Activated T-cell treated with anti-CD3 and anti-CD28 coated beads, Interleukin-2, amount 50 U/mL, for 4 hours (primary cell): ENCODE data around the gene NUBP2. TPM values are rescaled to one million over a fixed set of nuclear protein-coding genes. Genes with fewer than 3 reads are reported as not detected.

Experiments
- ATAC-seq, 2 donors: fragments of 200-7000 bp; cut with Tn5 transposase; one replicate each; pipeline ENCODE4 v1.10.0; 2021
- DNase-seq: peaks from one replicate; pipeline ENCODE4 v3.0.0-alpha.2; 2020
- H3K27me3 Mint-ChIP-seq: one replicate; pipeline ENCODE4 v1.8.0; 2021; ENCODE audit warnings: low read depth, mixed read lengths
- H3K36me3 Mint-ChIP-seq: one replicate; pipeline ENCODE4 v1.8.0; 2022; ENCODE audit warnings: mixed read lengths; ENCODE audit not compliant: insufficient read depth
- H3K4me1 Mint-ChIP-seq: one replicate; pipeline ENCODE4 v1.8.0; 2021; ENCODE audit warnings: low read depth, mixed read lengths
- H3K4me3 Mint-ChIP-seq: one replicate; pipeline ENCODE4 v1.8.0; 2021; ENCODE audit warnings: mild to moderate bottlenecking, moderate library complexity, mixed read lengths
- H3K9me3 Mint-ChIP-seq: one replicate; pipeline ENCODE4 v1.8.0; 2021; ENCODE audit warnings: mixed read lengths
- total RNA-seq, 3 donors: library from RNA; stranded (reverse); gene quantifications; one replicate each; pipeline ENCODE4 v1.2.1, GENCODE V29; 2021

The NUBP2 gene
- total RNA-seq, 3 donors from 2014 or later = 85.7 to 101 (median 94.7) TPM

- no peaks in the 10 kb centered on the region for H3K36me3 Mint-ChIP-seq
- no peak for DNase-seq
- H3K4me1 Mint-ChIP-seq = peaks cover 36% of the 10 kb centered on the region
- H3K4me3 Mint-ChIP-seq = peak overlapping the region; percentile 81
- H3K9me3 Mint-ChIP-seq = no peaks in the 10 kb centered on the region
- H3K27me3 Mint-ChIP-seq = no peaks in the 10 kb centered on the region
- no peak for ATAC-seq
Measured at GRCh38 chr16:1825381-1825863, 42.7 kb downstream of the NUBP2 start.

- H3K9me3 Mint-ChIP-seq = no peaks in the 10 kb centered on the region
- ATAC-seq (peak; percentile 82 to 86), DNase-seq (peak; percentile 59)
- peaks cover 4% of the 10 kb centered on the region for H3K36me3 Mint-ChIP-seq
- H3K27me3 Mint-ChIP-seq = no peaks in the 10 kb centered on the region
- peak overlapping the region; percentile 81 for H3K4me3 Mint-ChIP-seq
- peaks cover 36% of the 10 kb centered on the region for H3K4me1 Mint-ChIP-seq
Measured at GRCh38 chr16:1825864-1826690, 43.3 kb downstream of the NUBP2 start.

- peak; percentile 86 to 88 for ATAC-seq
- peaks cover 36% of the 10 kb centered on the region for H3K4me1 Mint-ChIP-seq
Measured at GRCh38 chr16:1826691-1827573, 44.2 kb downstream of the NUBP2 start, which contains the start of the genes FAHD1 and HAGH. Gene FAHD1, plus strand, starts transcription at chr16:1827206. Its CDS starts 33 bp downstream, at chr16:1827239. Gene HAGH, minus strand, starts transcription at chr16:1826825. Its CDS starts 38 bp downstream, at chr16:1826787.

GRCh38 chr16:1828645-1829410 lies 46.1 kb downstream of the NUBP2 start:
- DNase-seq (no peak), ATAC-seq (no peak)
- H3K4me3 Mint-ChIP-seq = peak overlapping the region; percentile 94
- H3K9me3 Mint-ChIP-seq = no peaks in the 10 kb centered on the region
- peaks cover 33% of the 10 kb centered on the region for H3K4me1 Mint-ChIP-seq
- H3K36me3 Mint-ChIP-seq = peaks cover 6% of the 10 kb centered on the region
- no peaks in the 10 kb centered on the region for H3K27me3 Mint-ChIP-seq

More at GRCh38 chr16:1826691-1827573, 44.2 kb downstream of the NUBP2 start, which contains the start of the genes FAHD1 and HAGH:
- peak; percentile 85 for DNase-seq
- no peaks in the 10 kb centered on the region for H3K9me3 Mint-ChIP-seq
- H3K27me3 Mint-ChIP-seq = no peaks in the 10 kb centered on the region
- peaks cover 4% of the 10 kb centered on the region for H3K36me3 Mint-ChIP-seq
- H3K4me3 Mint-ChIP-seq = peak within 1 kb of the TSS; percentile 94

GRCh38 chr16:1830213-1830612 lies 47.5 kb downstream of the NUBP2 start:
- Mint-ChIP-seq H3K36me3 (peaks cover 6% of the 10 kb centered on the region), H3K4me3 (no peak overlapping the region)

GRCh38 chr16:1831186-1832075 lies 48.7 kb downstream of the NUBP2 start:
- H3K4me3 Mint-ChIP-seq = no peak overlapping the region
- H3K27me3 Mint-ChIP-seq = no peaks in the 10 kb centered on the region
- peaks cover 6% of the 10 kb centered on the region for H3K36me3 Mint-ChIP-seq
- ATAC-seq (no peak), DNase-seq (no peak)
- no peaks in the 10 kb centered on the region for H3K9me3 Mint-ChIP-seq
- peaks cover 17% of the 10 kb centered on the region for H3K4me1 Mint-ChIP-seq

More at GRCh38 chr16:1830213-1830612, 47.5 kb downstream of the NUBP2 start:
- no peak for DNase-seq
- ATAC-seq = no peak
- no peaks in the 10 kb centered on the region for H3K27me3 Mint-ChIP-seq
- peaks cover 24% of the 10 kb centered on the region for H3K4me1 Mint-ChIP-seq
- no peaks in the 10 kb centered on the region for H3K9me3 Mint-ChIP-seq

GRCh38 chr16:1832838-1833454 lies 50.2 kb downstream of the NUBP2 start:
- H3K4me1 Mint-ChIP-seq = peaks cover 10% of the 10 kb centered on the region
- no peak overlapping the region for H3K4me3 Mint-ChIP-seq
- H3K9me3 Mint-ChIP-seq = no peaks in the 10 kb centered on the region
- no peaks in the 10 kb centered on the region for H3K27me3 Mint-ChIP-seq
- ATAC-seq (peak in 1 of 2 donors; percentile 23), DNase-seq (no peak)
- peaks cover 6% of the 10 kb centered on the region for H3K36me3 Mint-ChIP-seq

- peaks cover 5% of the 10 kb centered on the region for H3K4me1 Mint-ChIP-seq
- no peak overlapping the region for H3K4me3 Mint-ChIP-seq
- peaks cover 6% of the 10 kb centered on the region for H3K36me3 Mint-ChIP-seq
- H3K9me3 Mint-ChIP-seq = no peaks in the 10 kb centered on the region
- no peaks in the 10 kb centered on the region for H3K27me3 Mint-ChIP-seq
- ATAC-seq (no peak), DNase-seq (no peak)
Measured at GRCh38 chr16:1834096-1834495, 51.3 kb downstream of the NUBP2 start.

Other genes starting within 250 kb of the NUBP2 start
- 10 to 100 TPM; 11.7 to 16.7 (median 16.2) TPM for gene TMEM204, start 249.3 kb upstream of the NUBP2 start, total RNA-seq
- gene IFT140, start 170.9 kb upstream of the NUBP2 start, total RNA-seq = 1 to 10 TPM; 5.8 to 9.1 (median 7.2) TPM
- gene CRAMP1, start 170.6 kb upstream of the NUBP2 start, total RNA-seq = 10 to 100 TPM; 19.1 to 22.9 (median 22.1) TPM
- 10 to 100 TPM; 89.2 to 96.4 (median 92.4) TPM for gene JPT2, start 104.7 kb upstream of the NUBP2 start, total RNA-seq
- 10 to 100 TPM; 76.3 to 89.4 (median 78.1) TPM for gene MAPK8IP3, start 76.8 kb upstream of the NUBP2 start, total RNA-seq
- 10 to 100 TPM; 37.2 to 37.6 (median 37.4) TPM for gene NME3, start 11.4 kb upstream of the NUBP2 start, total RNA-seq
- gene EME2, start 10.2 kb upstream of the NUBP2 start, total RNA-seq = 10 to 100 TPM; 30.4 to 39.1 (median 35.7) TPM
- gene MRPS34, start 9.8 kb upstream of the NUBP2 start, total RNA-seq = 100 to 1,000 TPM; 223 to 288 (median 265) TPM
- gene SPSB3, start 389 bp upstream of the NUBP2 start, total RNA-seq = 10 to 100 TPM; 15.5 to 20.8 (median 16.8) TPM
- under 1 TPM in 1 of 3 donors, not detected in 2; 0.18 TPM for gene IGFALS, start 10.7 kb downstream of the NUBP2 start, total RNA-seq
- 10 to 100 TPM; 34.4 to 45.9 (median 35.3) TPM for gene HAGH, start 43.9 kb downstream of the NUBP2 start, total RNA-seq
- 10 to 100 TPM; 22.8 to 27.9 (median 24.0) TPM for gene FAHD1, start 44.2 kb downstream of the NUBP2 start, total RNA-seq
- gene MEIOB, start 89.2 kb downstream of the NUBP2 start, total RNA-seq = under 1 TPM; 0.24 to 0.34 (median 0.28) TPM
- not detected for gene HS3ST6, start 135.5 kb downstream of the NUBP2 start, total RNA-seq
- 10 to 100 TPM; 16.8 to 19.4 (median 17.6) TPM for gene MSRB1, start 160.2 kb downstream of the NUBP2 start, total RNA-seq
- gene RPL3L, start 171.7 kb downstream of the NUBP2 start, total RNA-seq = not detected
- 100 to 1,000 TPM; 115 to 143 (median 117) TPM for gene NDUFB10, start 176.6 kb downstream of the NUBP2 start, total RNA-seq
- gene RPS2, start 181.9 kb downstream of the NUBP2 start, total RNA-seq = 1,000 to 10,000 TPM; 5,588 to 5,699 (median 5,621) TPM
- gene RNF151, start 183.9 kb downstream of the NUBP2 start, total RNA-seq = under 1 TPM in 2 of 3 donors, not detected in 1; 0.40 to 0.42 TPM
- gene TBL3, start 189.1 kb downstream of the NUBP2 start, total RNA-seq = 100 to 1,000 TPM; 146 to 159 (median 156) TPM
- gene NOXO1, start 198.5 kb downstream of the NUBP2 start, total RNA-seq = under 1 TPM in 1 of 3 donors, not detected in 2; 0.35 TPM
- 10 to 100 TPM; 34.9 to 50.0 (median 47.2) TPM for gene GFER, start 201.2 kb downstream of the NUBP2 start, total RNA-seq
- 1 to 10 TPM; 2.7 to 4.3 (median 3.5) TPM for gene SYNGR3, start 207.0 kb downstream of the NUBP2 start, total RNA-seq
- 100 to 1,000 TPM; 118 to 127 (median 126) TPM for gene ZNF598, start 226.9 kb downstream of the NUBP2 start, total RNA-seq
- 10 to 100 TPM in 2 of 3 donors, 1 to 10 TPM in 1; 9.2 to 19.0 (median 13.1) TPM for gene NPW, start 236.8 kb downstream of the NUBP2 start, total RNA-seq
- 1 to 10 TPM; 2.0 to 4.4 (median 2.0) TPM for gene NHERF2, start 243.9 kb downstream of the NUBP2 start, total RNA-seq